Coronary artery (tissue), 2 donors: ENCODE data around the gene GTF2A1L.
"Not testable (repeated sequence)": the region's sequence is repeated elsewhere in the genome, so short reads cannot be mapped to it uniquely, and the experiment has no call there.

Source experiments
- DNase-seq: peaks from one replicate; pipeline ENCODE4 v3.0.0-alpha.2; 2017; ENCODE audit warnings: low spot score
- H3K27ac ChIP-seq, 2 donors: fragments of 200-600 bp; sonication (generic); one replicate each; pipeline ENCODE4 v1.5.1; 2016 to 2019
- H3K4me3 ChIP-seq: fragments of 200-600 bp; sonication (generic); 2 replicates; pipeline ENCODE4 v1.5.1; 2016; ENCODE audit warnings: mild to moderate bottlenecking, moderate library complexity
- TF ChIP-seq, protein P1 (sequence below): fragments of 200-600 bp; sonication (generic); IDR thresholded peaks from one replicate; pipeline ENCODE4 v1.5.1; 2019; ENCODE audit warnings: antibody characterized with exemption

Gene GTF2A1L

GRCh38 chr2:48695991-48696390 lies 78.3 kb downstream of the GTF2A1L start:
- no peak for DNase-seq
- TF ChIP-seq, protein P1, sequence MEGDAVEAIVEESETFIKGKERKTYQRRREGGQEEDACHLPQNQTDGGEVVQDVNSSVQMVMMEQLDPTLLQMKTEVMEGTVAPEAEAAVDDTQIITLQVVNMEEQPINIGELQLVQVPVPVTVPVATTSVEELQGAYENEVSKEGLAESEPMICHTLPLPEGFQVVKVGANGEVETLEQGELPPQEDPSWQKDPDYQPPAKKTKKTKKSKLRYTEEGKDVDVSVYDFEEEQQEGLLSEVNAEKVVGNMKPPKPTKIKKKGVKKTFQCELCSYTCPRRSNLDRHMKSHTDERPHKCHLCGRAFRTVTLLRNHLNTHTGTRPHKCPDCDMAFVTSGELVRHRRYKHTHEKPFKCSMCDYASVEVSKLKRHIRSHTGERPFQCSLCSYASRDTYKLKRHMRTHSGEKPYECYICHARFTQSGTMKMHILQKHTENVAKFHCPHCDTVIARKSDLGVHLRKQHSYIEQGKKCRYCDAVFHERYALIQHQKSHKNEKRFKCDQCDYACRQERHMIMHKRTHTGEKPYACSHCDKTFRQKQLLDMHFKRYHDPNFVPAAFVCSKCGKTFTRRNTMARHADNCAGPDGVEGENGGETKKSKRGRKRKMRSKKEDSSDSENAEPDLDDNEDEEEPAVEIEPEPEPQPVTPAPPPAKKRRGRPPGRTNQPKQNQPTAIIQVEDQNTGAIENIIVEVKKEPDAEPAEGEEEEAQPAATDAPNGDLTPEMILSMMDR: no peak
- no peak overlapping the region for H3K27ac ChIP-seq
- no peak overlapping the region for H3K4me3 ChIP-seq

DNA sequence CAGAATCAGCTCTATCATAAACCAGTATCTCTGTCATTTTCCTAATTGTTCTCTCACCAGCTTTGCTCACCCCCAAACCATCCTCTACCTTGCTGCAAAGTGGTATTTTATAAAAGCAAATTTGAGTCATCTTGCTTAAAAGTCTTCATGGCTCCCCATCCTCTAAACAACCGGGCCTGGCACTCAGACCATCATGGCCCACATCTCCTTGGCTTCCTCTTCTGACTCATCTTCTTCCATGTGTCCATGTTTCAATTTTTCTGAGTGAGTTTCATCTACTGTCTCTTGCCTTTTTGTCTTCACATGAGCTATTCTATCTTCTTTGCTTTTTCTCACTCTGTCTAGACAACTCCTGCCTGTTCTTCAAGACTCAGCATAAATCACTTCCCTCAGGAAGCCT lies 79.2 kb downstream of the GTF2A1L start:
- TF ChIP-seq, protein P1: no peak
- Histone ChIP-seq H3K4me3 (no peak overlapping the region), H3K27ac (no peak overlapping the region)
- DNase-seq: no peak

GRCh38 chr2:48699348-48699930 lies 81.8 kb downstream of the GTF2A1L start:
- no peak overlapping the region for H3K27ac ChIP-seq
- no peak overlapping the region for H3K4me3 ChIP-seq
- TF ChIP-seq, protein P1: no peak
- DNase-seq: no peak

GRCh38 chr2:48703621-48704020 lies 86.0 kb downstream of the GTF2A1L start:
- not testable (repeated sequence) for DNase-seq, H3K27ac ChIP-seq, H3K4me3 ChIP-seq

- no peak for DNase-seq
- Histone ChIP-seq H3K27ac (no peak overlapping the region), H3K4me3 (no peak overlapping the region)
- TF ChIP-seq, protein P1: no peak
Observed at GRCh38 chr2:48707466-48707865, 89.8 kb downstream of the GTF2A1L start.

GRCh38 chr2:48709096-48710034 lies 91.7 kb downstream of the GTF2A1L start:
- H3K4me3 ChIP-seq: no peak overlapping the region
- DNase-seq: no peak
- TF ChIP-seq, protein P1: no peak
- no peak overlapping the region for H3K27ac ChIP-seq

DNA sequence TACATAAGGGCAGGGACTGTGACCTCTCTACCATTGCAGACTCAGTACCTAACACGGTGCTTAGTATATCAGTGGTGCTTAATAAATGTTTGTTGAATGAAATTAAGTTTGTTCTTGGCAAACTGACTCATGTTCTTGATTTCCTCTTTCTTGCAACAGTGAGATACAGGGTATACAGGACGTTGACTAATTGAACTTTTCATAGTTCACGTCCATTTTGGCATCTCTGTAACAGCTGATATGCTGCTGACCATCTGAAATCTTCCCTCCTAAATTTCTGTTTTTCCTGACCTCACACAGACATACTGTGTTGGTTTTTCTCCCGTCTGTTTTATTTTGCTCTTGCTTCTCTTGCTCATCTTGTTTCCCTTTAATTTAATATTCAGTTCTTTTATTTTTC lies 93.7 kb downstream of the GTF2A1L start:
- DNase-seq: no peak
- Histone ChIP-seq H3K4me3 (no peak overlapping the region), H3K27ac (no peak overlapping the region)
- TF ChIP-seq, protein P1: no peak
